ENCODE data around the gene DERL2. TPM values are rescaled to one million over a fixed set of nuclear protein-coding genes. Genes with fewer than 3 reads are reported as not detected.

Gene DERL2
- total RNA-seq, 1 donor: 31.5 TPM

GRCh38 chr17:5501685-5502084 lies 15.7 kb upstream of the DERL2 start:
- no peaks in the 10 kb centered on the region for H3K79me2 ChIP-seq (ENCODE audit: insufficient read depth, low read length)
- H3K27me3 ChIP-seq (ENCODE audit: insufficient read depth, low read length): no peaks in the 10 kb centered on the region
- peak overlapping the region; percentile 15 for H3K27ac ChIP-seq (ENCODE audit: low read depth, low read length)
- H4K20me1 ChIP-seq (ENCODE audit: insufficient read depth, low read length): no peaks in the 10 kb centered on the region
- no peak overlapping the region for H2AFZ ChIP-seq (ENCODE audit: low read length)
- no peak for TF ChIP-seq CTCF (IDR thresholded peaks at IDR 0.05; ENCODE audit: extremely low read depth, low read depth, low read length)
- no peaks in the 10 kb centered on the region for H3K36me3 ChIP-seq (ENCODE audit: insufficient read depth, low read length)
- no peak overlapping the region for H3K4me3 ChIP-seq (ENCODE audit: insufficient read depth, low read length)
- H3K4me2 ChIP-seq (ENCODE audit: insufficient read depth, low read length): no peak overlapping the region
- no peak for DNase-seq (ENCODE audit: insufficient read length, low spot score, missing footprints)
- H3K4me1 ChIP-seq (ENCODE audit: insufficient read depth, low read length): peaks cover 18% of the 10 kb centered on the region
- H3K9me3 ChIP-seq (ENCODE audit: low read depth, low read length): no peaks in the 10 kb centered on the region

GRCh38 chr17:5500589-5501391 lies 14.8 kb upstream of the DERL2 start:
- no peak for TF ChIP-seq CTCF (IDR thresholded peaks at IDR 0.05; ENCODE audit: extremely low read depth, low read depth, low read length)
- no peaks in the 10 kb centered on the region for H3K27me3 ChIP-seq (ENCODE audit: insufficient read depth, low read length)
- H3K27ac ChIP-seq (ENCODE audit: low read depth, low read length): peak overlapping the region; percentile 28
- H4K20me1 ChIP-seq (ENCODE audit: insufficient read depth, low read length): no peaks in the 10 kb centered on the region
- peak overlapping the region; percentile 88 for H3K4me3 ChIP-seq (ENCODE audit: insufficient read depth, low read length)
- no peaks in the 10 kb centered on the region for H3K9me3 ChIP-seq (ENCODE audit: low read depth, low read length)
- peaks cover 18% of the 10 kb centered on the region for H3K4me1 ChIP-seq (ENCODE audit: insufficient read depth, low read length)
- no peaks in the 10 kb centered on the region for H3K79me2 ChIP-seq (ENCODE audit: insufficient read depth, low read length)
- H3K4me2 ChIP-seq (ENCODE audit: insufficient read depth, low read length): peak overlapping the region; percentile 94
- peak; percentile 98 for DNase-seq (ENCODE audit: insufficient read length, low spot score, missing footprints)
- H2AFZ ChIP-seq (ENCODE audit: low read length): peak overlapping the region; percentile 82
- H3K36me3 ChIP-seq (ENCODE audit: insufficient read depth, low read length): no peaks in the 10 kb centered on the region

GRCh38 chr17:5500247-5500588 lies 14.2 kb upstream of the DERL2 start:
- H3K4me2 ChIP-seq (ENCODE audit: insufficient read depth, low read length): peak overlapping the region; percentile 94
- no peaks in the 10 kb centered on the region for H3K36me3 ChIP-seq (ENCODE audit: insufficient read depth, low read length)
- H3K4me3 ChIP-seq (ENCODE audit: insufficient read depth, low read length): peak overlapping the region; percentile 88
- H3K27me3 ChIP-seq (ENCODE audit: insufficient read depth, low read length): no peaks in the 10 kb centered on the region
- DNase-seq (ENCODE audit: insufficient read length, low spot score, missing footprints): no peak
- TF ChIP-seq CTCF (IDR thresholded peaks at IDR 0.05; ENCODE audit: extremely low read depth, low read depth, low read length): no peak
- no peaks in the 10 kb centered on the region for H3K9me3 ChIP-seq (ENCODE audit: low read depth, low read length)
- no peaks in the 10 kb centered on the region for H3K79me2 ChIP-seq (ENCODE audit: insufficient read depth, low read length)
- H3K4me1 ChIP-seq (ENCODE audit: insufficient read depth, low read length): peaks cover 18% of the 10 kb centered on the region
- peak overlapping the region; percentile 82 for H2AFZ ChIP-seq (ENCODE audit: low read length)
- no peaks in the 10 kb centered on the region for H4K20me1 ChIP-seq (ENCODE audit: insufficient read depth, low read length)
- peak overlapping the region; percentile 28 for H3K27ac ChIP-seq (ENCODE audit: low read depth, low read length)

GRCh38 chr17:5499476-5500231 lies 13.7 kb upstream of the DERL2 start:
- H3K27ac ChIP-seq (ENCODE audit: low read depth, low read length): no peak overlapping the region
- no peaks in the 10 kb centered on the region for H3K9me3 ChIP-seq (ENCODE audit: low read depth, low read length)
- no peak for TF ChIP-seq CTCF (IDR thresholded peaks at IDR 0.05; ENCODE audit: extremely low read depth, low read depth, low read length)

More at GRCh38 chr17:5499476-5500231, 13.7 kb upstream of the DERL2 start:
- H3K36me3 ChIP-seq (ENCODE audit: insufficient read depth, low read length): no peaks in the 10 kb centered on the region
- H3K27me3 ChIP-seq (ENCODE audit: insufficient read depth, low read length): no peaks in the 10 kb centered on the region
- H2AFZ ChIP-seq (ENCODE audit: low read length): peak overlapping the region; percentile 82
- H3K4me3 ChIP-seq (ENCODE audit: insufficient read depth, low read length): peak overlapping the region; percentile 88
- peak; percentile 81 for DNase-seq (ENCODE audit: insufficient read length, low spot score, missing footprints)
- no peaks in the 10 kb centered on the region for H4K20me1 ChIP-seq (ENCODE audit: insufficient read depth, low read length)
- no peaks in the 10 kb centered on the region for H3K79me2 ChIP-seq (ENCODE audit: insufficient read depth, low read length)
- peak overlapping the region; percentile 94 for H3K4me2 ChIP-seq (ENCODE audit: insufficient read depth, low read length)
- H3K4me1 ChIP-seq (ENCODE audit: insufficient read depth, low read length): peaks cover 18% of the 10 kb centered on the region
